Heart right ventricle (tissue), 16 donors: Measurements from ENCODE around the gene TTC3. TPM values are rescaled to one million over a fixed set of nuclear protein-coding genes. Genes with fewer than 3 reads are reported as not detected.

Source experiments
- ATAC-seq, 8 donors: fragments of 200-7000 bp; cut with Tn5 transposase; one replicate each; pipeline ENCODE4 v1.9.1; 2020; ENCODE audit warnings: mild to moderate bottlenecking in 8 of 8, moderate library complexity in 8 of 8, moderate number of reproducible peaks in 1 of 8
- DNase-seq, 2 donors: peaks; one replicate each; pipeline ENCODE4 v3.0.0-alpha.2; 2020
- H3K27ac ChIP-seq, 10 donors: fragments of 200-600 bp; sonication (generic) in 2 of 10; one replicate each; pipeline versions ENCODE4 v1.5.0 to v1.8.0; 2020 to 2022; ENCODE audit warnings: mild to moderate bottlenecking in 3 of 10
- H3K27me3 ChIP-seq, 7 donors: fragments of 200-600 bp; one replicate each; pipeline ENCODE4 v1.8.0; 2021 to 2022; ENCODE audit warnings: mild to moderate bottlenecking in 2 of 7
- H3K36me3 ChIP-seq, 9 donors: fragments of 200-600 bp; sonication (generic) in 1 of 9; one replicate each; pipeline versions ENCODE4 v1.5.0 to v1.8.0; 2020 to 2022; ENCODE audit warnings: mild to moderate bottlenecking in 2 of 9
- H3K4me1 ChIP-seq, 9 donors: fragments of 200-600 bp; sonication (generic) in 1 of 9; one replicate each; pipeline versions ENCODE4 v1.5.0 to v1.8.0; 2020 to 2022; ENCODE audit warnings: mild to moderate bottlenecking in 4 of 9
- H3K4me3 ChIP-seq, 10 donors: fragments of 200-600 bp; sonication (generic) in 2 of 10; one replicate each; pipeline versions ENCODE4 v1.5.0 to v1.8.0; 2020 to 2022; ENCODE audit warnings: mild to moderate bottlenecking in 7 of 10, moderate library complexity in 2 of 10
- H3K9me3 ChIP-seq, 11 donors: fragments of 200-600 bp in 10 of 11; sonication (generic) in 2 of 11; one replicate each; pipeline versions ENCODE4 v1.5.0 to v1.8.0; 2013 to 2022; ENCODE audit warnings: mild to moderate bottlenecking in 2 of 11, control low read depth in 1 of 11, moderate library complexity in 1 of 11
- WGBS, 2 donors: extraction: QIAGEN DNeasy Blood & Tissue Kit; methylation state at CpG; one replicate each; pipeline ENCODE4 v1.1.7; 2013; ENCODE audit warnings: inconsistent platforms in 1 of 2; 5-methylcytosine and 5-hydroxymethylcytosine counted together
- intact Hi-C, 10 donors: fragments of 100-400 bp; cut with DNase I; formaldehyde crosslinking; loops; one replicate each; pipeline versions ENCODE4 v1.11.1 to v1.14.2; 2022
- polyA plus RNA-seq, 2 donors: library from polyadenylated mRNA; stranded (reverse); fragments of 200-250 nt; gene quantifications; one replicate each; pipeline ENCODE4 v1.2.3, GENCODE V29; 2013
- total RNA-seq, 10 donors: library from RNA; stranded (reverse); fragmentation: NEBNext Ultra II Directional in 3 of 10; extraction: Animal tissue kit (Norgen Biotek cat#: 25700) in 3 of 10; gene quantifications; one replicate each; pipeline versions ENCODE4 v1.2.1 to v1.2.4, GENCODE V29; 2021 to 2023
- TF ChIP-seq, protein P1 (sequence below), 9 donors: fragments of 200-600 bp; sonication (generic) in 2 of 9; IDR thresholded peaks; one replicate each; pipeline versions ENCODE4 v1.5.0 to v1.8.0; 2021 to 2022; ENCODE audit warnings: antibody characterized with exemption in 9 of 9, mild to moderate bottlenecking in 5 of 9, moderate library complexity in 1 of 9
- donor health status: Arrhythmogenic right ventricular cardiomyopathy.
- donor health status: ischemic (EF 13 %, LVEDD 7.1; RV severe dilation, severe dysfunction).
- donor health status: healthy with polysubstance abuse.
- donor health status: DM: no; HTN: yes; CAD: no.
- donor health status: DM: no; HTN: no; CAD: no.
- donor health status: ischemic (EF 25% LVEDD 6.9; RV normal size, moderate dysfunction).
- donor health status: ischemic (EF 25% LVEDD 5.7; RV mildly dilated, moderate dysfunction).
- donor health status: healthy.
- donor health status: DM: yes; HTN: yes; CAD: no.
- donor health status: Ischemic cardiomyopathy.
- donor health status: ischemic (EF 35%, LVEDD 5.7; RV mildly dilated, moderate dysfunction).
- donor health status: nonischemic (EF 11% LVEDD 7.7; RV severe dilation, severe dysfunction).
- donor health status: DM: yes; HTN: yes; CAD: no.
- donor health status: PGD.
- donor health status: ischemic (EF 29% LVEDD 5.4; RV normal size, mild dysfunction).
- donor health status: nonischemic (EF 23%, LVEDD 6.1; RV moderate dilation, normal function).

Gene TTC3
- total and polyA plus RNA-seq, 12 donors = 14.0 to 62.1 (median 50.1) TPM

DNA sequence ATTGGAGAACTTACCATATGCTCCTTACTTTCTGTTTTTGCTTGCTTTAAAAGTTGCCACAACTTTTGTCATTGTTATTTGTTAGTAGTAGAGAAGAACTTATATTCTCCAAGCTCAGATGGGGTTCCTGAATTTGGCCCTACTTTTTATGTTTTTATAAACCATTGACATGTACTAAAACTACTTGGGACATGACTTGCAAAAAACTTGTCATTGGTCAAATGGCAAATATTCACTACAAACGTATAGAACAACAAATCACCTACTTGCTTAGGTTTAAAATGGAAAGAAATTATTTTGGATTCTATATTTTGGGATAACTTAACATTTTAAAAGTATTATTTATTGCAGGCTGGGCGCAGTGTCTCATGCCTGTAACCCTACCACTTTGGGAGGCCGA lies 32.8 kb upstream of the TTC3 start:
- Histone ChIP-seq H3K27me3 (no peaks in the 10 kb centered on the region), H3K4me1 (no peaks in the 10 kb centered on the region), H3K36me3 (no peaks in the 10 kb centered on the region), H3K9me3 (no peaks in the 10 kb centered on the region), H3K27ac (no peak overlapping the region), H3K4me3 (no peak overlapping the region)
- intact Hi-C loops = no loop called here
- ATAC-seq = no peak
- TF ChIP-seq, protein P1, sequence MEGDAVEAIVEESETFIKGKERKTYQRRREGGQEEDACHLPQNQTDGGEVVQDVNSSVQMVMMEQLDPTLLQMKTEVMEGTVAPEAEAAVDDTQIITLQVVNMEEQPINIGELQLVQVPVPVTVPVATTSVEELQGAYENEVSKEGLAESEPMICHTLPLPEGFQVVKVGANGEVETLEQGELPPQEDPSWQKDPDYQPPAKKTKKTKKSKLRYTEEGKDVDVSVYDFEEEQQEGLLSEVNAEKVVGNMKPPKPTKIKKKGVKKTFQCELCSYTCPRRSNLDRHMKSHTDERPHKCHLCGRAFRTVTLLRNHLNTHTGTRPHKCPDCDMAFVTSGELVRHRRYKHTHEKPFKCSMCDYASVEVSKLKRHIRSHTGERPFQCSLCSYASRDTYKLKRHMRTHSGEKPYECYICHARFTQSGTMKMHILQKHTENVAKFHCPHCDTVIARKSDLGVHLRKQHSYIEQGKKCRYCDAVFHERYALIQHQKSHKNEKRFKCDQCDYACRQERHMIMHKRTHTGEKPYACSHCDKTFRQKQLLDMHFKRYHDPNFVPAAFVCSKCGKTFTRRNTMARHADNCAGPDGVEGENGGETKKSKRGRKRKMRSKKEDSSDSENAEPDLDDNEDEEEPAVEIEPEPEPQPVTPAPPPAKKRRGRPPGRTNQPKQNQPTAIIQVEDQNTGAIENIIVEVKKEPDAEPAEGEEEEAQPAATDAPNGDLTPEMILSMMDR (IDR thresholded peaks at IDR 0.05) = no peak
- no peak for DNase-seq
- 91 to 94% methylated on average over 3 of the region's 3 CpGs for WGBS, 2 donors

DNA sequence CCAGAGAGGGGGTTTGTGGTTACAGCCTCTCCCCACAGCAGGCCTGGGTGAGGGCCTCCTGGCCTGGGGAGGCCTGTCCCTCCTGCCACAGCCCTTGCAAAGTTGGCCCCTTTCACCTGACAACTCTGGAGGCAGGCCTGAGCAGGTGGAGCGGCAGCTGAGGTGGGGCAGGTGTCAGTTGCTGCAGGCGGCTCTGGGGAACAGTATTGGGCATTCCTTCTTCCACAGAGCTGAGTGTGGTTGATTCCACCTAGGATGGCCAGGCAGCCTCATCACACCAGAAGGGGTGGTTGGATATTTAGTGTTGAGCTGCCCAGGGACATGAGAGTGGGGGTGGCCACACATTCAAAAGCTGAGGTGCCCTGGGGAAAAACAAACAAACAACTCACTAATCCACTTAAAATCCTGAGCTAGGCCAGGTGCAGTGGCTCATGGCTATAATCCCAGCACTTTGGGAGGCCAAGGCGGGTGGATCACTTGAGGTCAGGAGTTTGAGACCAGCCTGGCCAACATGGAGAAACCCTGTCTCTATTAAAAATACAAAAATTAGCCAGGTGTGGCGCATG lies 31.3 kb upstream of the TTC3 start:
- 95 to 97% methylated on average over 4 of the region's 4 CpGs for WGBS, 2 donors
- TF ChIP-seq, protein P1 (IDR thresholded peaks at IDR 0.05) = no peak

GRCh38 chr21:37043818-37044217 lies 29.2 kb upstream of the TTC3 start:
- ATAC-seq = no peak
- WGBS, 2 donors = 82 to 88% methylated on average over 6 of the region's 6 CpGs
- Histone ChIP-seq H3K36me3 (no peaks in the 10 kb centered on the region), H3K4me1 (no peaks in the 10 kb centered on the region), H3K27ac (no peak overlapping the region), H3K9me3 (no peaks in the 10 kb centered on the region), H3K27me3 (peaks cover 0 to 2% (median 0%) of the 10 kb centered on the region in 7 donors), H3K4me3 (no peak overlapping the region)
- intact Hi-C loops = no loop called here
- DNase-seq = no peak
- TF ChIP-seq, protein P1 (IDR thresholded peaks at IDR 0.05) = no peak

More for the DNA sequence above, 31.3 kb upstream of the TTC3 start:
- H3K27me3 ChIP-seq = peaks cover 0 to 2% (median 0%) of the 10 kb centered on the region in 7 donors
- DNase-seq (no peak), ATAC-seq (no peak)
- no peaks in the 10 kb centered on the region for H3K4me1 ChIP-seq
- H3K36me3 ChIP-seq = no peaks in the 10 kb centered on the region
- H3K9me3 ChIP-seq = no peaks in the 10 kb centered on the region
- intact Hi-C loops = no loop called here
- no peak overlapping the region for H3K4me3 ChIP-seq
- H3K27ac ChIP-seq = no peak overlapping the region

DNA sequence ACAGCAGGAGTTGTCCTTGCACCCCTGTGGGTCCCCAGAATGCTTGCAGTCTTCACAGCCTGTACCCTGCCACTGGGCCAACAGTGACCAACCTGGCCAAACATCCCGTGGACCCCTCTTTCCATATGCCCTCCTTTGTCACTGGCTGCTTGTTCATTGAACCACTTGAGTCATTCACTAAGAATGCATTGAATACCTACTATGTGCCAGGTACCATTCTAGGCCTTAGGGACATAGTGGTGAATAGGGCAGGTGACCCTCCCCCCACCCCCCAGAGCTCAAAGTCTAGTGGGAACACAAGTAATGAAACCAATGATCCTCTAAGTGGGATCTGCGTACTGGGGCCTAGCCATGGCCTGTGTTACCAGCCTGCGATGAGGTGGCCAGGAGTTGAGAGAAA lies 28.4 kb upstream of the TTC3 start:
- Histone ChIP-seq H3K9me3 (no peaks in the 10 kb centered on the region), H3K36me3 (no peaks in the 10 kb centered on the region), H3K4me1 (no peaks in the 10 kb centered on the region), H3K27ac (no peak overlapping the region), H3K27me3 (peaks cover 0 to 2% (median 0%) of the 10 kb centered on the region in 7 donors), H3K4me3 (no peak overlapping the region)
- TF ChIP-seq, protein P1 (IDR thresholded peaks at IDR 0.05) = no peak
- 95 to 97% methylated on average over 3 of the region's 3 CpGs for WGBS, 2 donors
- ATAC-seq (no peak), DNase-seq (no peak)
- intact Hi-C loops = no loop called here
